ENCODE results near the gene ROBO2. TPM values are rescaled to one million over a fixed set of nuclear protein-coding genes. Genes with fewer than 3 reads are reported as not detected.

ROBO2 gene
- total RNA-seq, 4 donors from 2014 or later = 0.30 to 4.3 (median 2.0) TPM

- DNase-seq (ENCODE audit: low spot score in 2 of 2) = no peak
- intact Hi-C loops (cut with DNase I; ENCODE audit: low total_unique reads) = no loop called here
- no peak overlapping the region for H3K4me3 ChIP-seq (ENCODE audit: low read depth, poor library complexity, severe bottlenecking)
- TF ChIP-seq POLR2A (IDR thresholded peaks at IDR 0.05) (no peak), CTCF (IDR thresholded peaks at IDR 0.05) (no peak)
- WGBS, 2 donors = 36 to 48% methylated on average over 2 of the region's 2 CpGs
Measured at GRCh38 chr3:77475507-77475906, 435.6 kb downstream of the ROBO2 start.

GRCh38 chr3:77479021-77479420 lies 439.1 kb downstream of the ROBO2 start:
- no peak for DNase-seq (ENCODE audit: low spot score in 2 of 2)
- H3K4me3 ChIP-seq (ENCODE audit: low read depth, poor library complexity, severe bottlenecking) = no peak overlapping the region
- TF ChIP-seq CTCF (IDR thresholded peaks at IDR 0.05) (no peak), POLR2A (IDR thresholded peaks at IDR 0.05) (no peak)
- intact Hi-C loops (cut with DNase I; ENCODE audit: low total_unique reads) = no loop called here

GRCh38 chr3:77489216-77489615 lies 449.3 kb downstream of the ROBO2 start:
- intact Hi-C loops (cut with DNase I; ENCODE audit: low total_unique reads) = loop anchor here (10.0 kb wide), 1 partner anchor 784 kb away; no protein-coding TSS in a partner anchor
- TF ChIP-seq CTCF (IDR thresholded peaks at IDR 0.05) (no peak), POLR2A (IDR thresholded peaks at IDR 0.05) (no peak)
- H3K4me3 ChIP-seq (ENCODE audit: low read depth, poor library complexity, severe bottlenecking) = no peak overlapping the region
- 42 to 73% methylated on average over 1 of the region's 1 CpG for WGBS, 2 donors
- no peak for DNase-seq (ENCODE audit: low spot score in 2 of 2)

GRCh38 chr3:77491961-77492360 lies 452.1 kb downstream of the ROBO2 start:
- WGBS, 2 donors = 85 to 89% methylated on average over 1 of the region's 1 CpG
- H3K4me3 ChIP-seq (ENCODE audit: low read depth, poor library complexity, severe bottlenecking) = no peak overlapping the region
- intact Hi-C loops (cut with DNase I; ENCODE audit: low total_unique reads) = no loop called here
- TF ChIP-seq POLR2A (IDR thresholded peaks at IDR 0.05) (no peak), CTCF (IDR thresholded peaks at IDR 0.05) (no peak)
- DNase-seq (ENCODE audit: low spot score in 2 of 2) = no peak

- no peak for DNase-seq (ENCODE audit: low spot score in 2 of 2)
- intact Hi-C loops (cut with DNase I; ENCODE audit: low total_unique reads) = no loop called here
- WGBS, 2 donors = 59 to 64% methylated on average over 2 of the region's 2 CpGs
- no peak overlapping the region for H3K4me3 ChIP-seq (ENCODE audit: low read depth, poor library complexity, severe bottlenecking)
- TF ChIP-seq CTCF (IDR thresholded peaks at IDR 0.05) = no peak
- no peak for TF ChIP-seq POLR2A (IDR thresholded peaks at IDR 0.05)
Measured at GRCh38 chr3:77500721-77501120, 460.8 kb downstream of the ROBO2 start.

GRCh38 chr3:77506384-77506783 lies 466.5 kb downstream of the ROBO2 start:
- WGBS, 2 donors = 88 to 94% methylated on average over 5 of the region's 5 CpGs

More at GRCh38 chr3:77506384-77506783, 466.5 kb downstream of the ROBO2 start:
- no peak for TF ChIP-seq CTCF (IDR thresholded peaks at IDR 0.05)
- TF ChIP-seq POLR2A (IDR thresholded peaks at IDR 0.05) = no peak
- DNase-seq (ENCODE audit: low spot score in 2 of 2) = no peak
- H3K4me3 ChIP-seq (ENCODE audit: low read depth, poor library complexity, severe bottlenecking) = no peak overlapping the region
- intact Hi-C loops (cut with DNase I; ENCODE audit: low total_unique reads) = no loop called here

Data from lower leg skin (tissue), 4 donors.